OCI-LY3 (cell line): ENCODE data around the gene MAP3K2.

Source experiments
- EZH2phosphoT487 ChIP-seq: fragments of 200-600 bp; shearing (Covaris generic); IDR thresholded peaks from 2 replicates; pipeline ENCODE4 v1.6.1; 2018; ENCODE audit warnings: antibody characterized with exemption, mixed run types, low read depth
- TF ChIP-seq, protein P1 (sequence below): fragments of 200-600, 300-600 bp; sonication (generic); IDR thresholded peaks from 2 replicates; pipeline ENCODE4 v1.5.1; 2014; ENCODE audit warnings: antibody characterized with exemption, low read length, low read depth

DNA sequence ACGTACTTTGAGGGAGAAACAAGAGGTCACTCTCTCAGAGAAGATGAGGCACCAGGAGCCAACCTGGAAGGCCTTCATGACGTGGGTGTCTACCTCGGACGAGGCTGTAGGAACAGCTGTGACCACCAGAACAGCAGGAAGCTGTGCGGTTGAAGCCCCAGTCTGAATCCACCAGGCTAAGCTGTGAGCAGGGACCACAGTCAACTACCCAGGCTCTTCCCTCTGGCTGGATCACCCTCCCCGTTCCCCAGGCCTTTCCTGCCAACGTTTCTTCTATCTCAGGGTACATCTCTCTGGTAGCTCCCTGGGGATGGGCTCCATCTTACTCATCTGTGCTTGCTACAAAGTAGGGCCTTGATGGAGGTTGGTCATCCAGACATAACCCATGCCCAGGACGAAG is 130.9 kb downstream of the MAP3K2 start:
- TF ChIP-seq, protein P1, sequence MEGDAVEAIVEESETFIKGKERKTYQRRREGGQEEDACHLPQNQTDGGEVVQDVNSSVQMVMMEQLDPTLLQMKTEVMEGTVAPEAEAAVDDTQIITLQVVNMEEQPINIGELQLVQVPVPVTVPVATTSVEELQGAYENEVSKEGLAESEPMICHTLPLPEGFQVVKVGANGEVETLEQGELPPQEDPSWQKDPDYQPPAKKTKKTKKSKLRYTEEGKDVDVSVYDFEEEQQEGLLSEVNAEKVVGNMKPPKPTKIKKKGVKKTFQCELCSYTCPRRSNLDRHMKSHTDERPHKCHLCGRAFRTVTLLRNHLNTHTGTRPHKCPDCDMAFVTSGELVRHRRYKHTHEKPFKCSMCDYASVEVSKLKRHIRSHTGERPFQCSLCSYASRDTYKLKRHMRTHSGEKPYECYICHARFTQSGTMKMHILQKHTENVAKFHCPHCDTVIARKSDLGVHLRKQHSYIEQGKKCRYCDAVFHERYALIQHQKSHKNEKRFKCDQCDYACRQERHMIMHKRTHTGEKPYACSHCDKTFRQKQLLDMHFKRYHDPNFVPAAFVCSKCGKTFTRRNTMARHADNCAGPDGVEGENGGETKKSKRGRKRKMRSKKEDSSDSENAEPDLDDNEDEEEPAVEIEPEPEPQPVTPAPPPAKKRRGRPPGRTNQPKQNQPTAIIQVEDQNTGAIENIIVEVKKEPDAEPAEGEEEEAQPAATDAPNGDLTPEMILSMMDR = no peak
- TF ChIP-seq EZH2phosphoT487 = no peak
